ENCODE data around the gene DEF6. TPM values are rescaled to one million over a fixed set of nuclear protein-coding genes. Genes with fewer than 3 reads are reported as not detected.

Gene DEF6
- total and polyA plus RNA-seq, 2 experiments from 2014 or later: 5.1 to 7.2 TPM

GRCh38 chr6:35311390-35312075 lies 13.9 kb downstream of the DEF6 start (continued):
- no peak for TF ChIP-seq CTCF (conservative IDR thresholded peaks at IDR 0.05; ENCODE audit: low read depth in 2 of 2)

GRCh38 chr6:35312076-35312800 lies 14.6 kb downstream of the DEF6 start:
- H3K27me3 Mint-ChIP-seq (ENCODE audit: insufficient read depth, low read depth, poor library complexity): peaks cover 13% of the 10 kb centered on the region
- Histone ChIP-seq H3K4me3 (no peak overlapping the region), H3K36me3 (ENCODE audit: insufficient read depth) (no peaks in the 10 kb centered on the region), H3K79me2 (replicated peaks; ENCODE audit: insufficient read depth) (no peaks in the 10 kb centered on the region), H3K27ac (ENCODE audit: low read depth) (no peak overlapping the region), H3F3A (replicated peaks; ENCODE audit: low read depth) (no peaks in the 10 kb centered on the region), H3K9me2 (ENCODE audit: insufficient read depth) (no peaks in the 10 kb centered on the region), H3K4me2 (no peak overlapping the region), H3K27me3 (ENCODE audit: insufficient read depth) (peaks cover 15% of the 10 kb centered on the region), H2AFZ (no peak overlapping the region), H4K20me1 (replicated peaks; ENCODE audit: insufficient read depth) (no peaks in the 10 kb centered on the region), H3K4me1 (ENCODE audit: insufficient read depth) (peaks cover 3% of the 10 kb centered on the region; the same call in 1 of the 2 replicates)
- ATAC-seq (peak; percentile 68), DNase-seq (ENCODE audit: low spot score) (no peak)
- no peak overlapping the region for H3K4me3 Mint-ChIP-seq
- no peaks in the 10 kb centered on the region; the same call in 2 of the 3 replicates for H3K36me3 Mint-ChIP-seq (ENCODE audit: low read depth)
- H3K4me1 Mint-ChIP-seq: peaks cover 2% of the 10 kb centered on the region
- no peaks in the 10 kb centered on the region for H3K9me3 Mint-ChIP-seq
- H3K27ac Mint-ChIP-seq: no peak overlapping the region
- no peak for TF ChIP-seq EZH2phosphoT487 (IDR thresholded peaks at IDR 0.05; ENCODE audit: unreplicated experiment)
- TF ChIP-seq JUNB (IDR thresholded peaks at IDR 0.05; ENCODE audit: unreplicated experiment): no peak
- no peak for TF ChIP-seq EZH2 (IDR thresholded peaks at IDR 0.05; ENCODE audit: low read depth, unreplicated experiment)
- TF ChIP-seq CREB1 (CRISPR knock-in tag; IDR thresholded peaks at IDR 0.05; ENCODE audit: low read depth): no peak
- no peak for TF ChIP-seq STAT1 (IDR thresholded peaks at IDR 0.05; ENCODE audit: unreplicated experiment)
- TF ChIP-seq ZNF114 (CRISPR knock-in tag; IDR thresholded peaks at IDR 0.05): no peak
- no peak for TF ChIP-seq ZNF331 (CRISPR knock-in tag; IDR thresholded peaks at IDR 0.05; ENCODE audit: low read depth)
- TF ChIP-seq POLR2AphosphoS5 (IDR thresholded peaks at IDR 0.05; ENCODE audit: low read depth): no peak
- TF ChIP-seq NANOG (IDR thresholded peaks at IDR 0.05; ENCODE audit: borderline replicate concordance): no peak
- TF ChIP-seq CTCF (conservative IDR thresholded peaks at IDR 0.05; ENCODE audit: low read depth in 2 of 2): no peak
- TF ChIP-seq, protein P1, sequence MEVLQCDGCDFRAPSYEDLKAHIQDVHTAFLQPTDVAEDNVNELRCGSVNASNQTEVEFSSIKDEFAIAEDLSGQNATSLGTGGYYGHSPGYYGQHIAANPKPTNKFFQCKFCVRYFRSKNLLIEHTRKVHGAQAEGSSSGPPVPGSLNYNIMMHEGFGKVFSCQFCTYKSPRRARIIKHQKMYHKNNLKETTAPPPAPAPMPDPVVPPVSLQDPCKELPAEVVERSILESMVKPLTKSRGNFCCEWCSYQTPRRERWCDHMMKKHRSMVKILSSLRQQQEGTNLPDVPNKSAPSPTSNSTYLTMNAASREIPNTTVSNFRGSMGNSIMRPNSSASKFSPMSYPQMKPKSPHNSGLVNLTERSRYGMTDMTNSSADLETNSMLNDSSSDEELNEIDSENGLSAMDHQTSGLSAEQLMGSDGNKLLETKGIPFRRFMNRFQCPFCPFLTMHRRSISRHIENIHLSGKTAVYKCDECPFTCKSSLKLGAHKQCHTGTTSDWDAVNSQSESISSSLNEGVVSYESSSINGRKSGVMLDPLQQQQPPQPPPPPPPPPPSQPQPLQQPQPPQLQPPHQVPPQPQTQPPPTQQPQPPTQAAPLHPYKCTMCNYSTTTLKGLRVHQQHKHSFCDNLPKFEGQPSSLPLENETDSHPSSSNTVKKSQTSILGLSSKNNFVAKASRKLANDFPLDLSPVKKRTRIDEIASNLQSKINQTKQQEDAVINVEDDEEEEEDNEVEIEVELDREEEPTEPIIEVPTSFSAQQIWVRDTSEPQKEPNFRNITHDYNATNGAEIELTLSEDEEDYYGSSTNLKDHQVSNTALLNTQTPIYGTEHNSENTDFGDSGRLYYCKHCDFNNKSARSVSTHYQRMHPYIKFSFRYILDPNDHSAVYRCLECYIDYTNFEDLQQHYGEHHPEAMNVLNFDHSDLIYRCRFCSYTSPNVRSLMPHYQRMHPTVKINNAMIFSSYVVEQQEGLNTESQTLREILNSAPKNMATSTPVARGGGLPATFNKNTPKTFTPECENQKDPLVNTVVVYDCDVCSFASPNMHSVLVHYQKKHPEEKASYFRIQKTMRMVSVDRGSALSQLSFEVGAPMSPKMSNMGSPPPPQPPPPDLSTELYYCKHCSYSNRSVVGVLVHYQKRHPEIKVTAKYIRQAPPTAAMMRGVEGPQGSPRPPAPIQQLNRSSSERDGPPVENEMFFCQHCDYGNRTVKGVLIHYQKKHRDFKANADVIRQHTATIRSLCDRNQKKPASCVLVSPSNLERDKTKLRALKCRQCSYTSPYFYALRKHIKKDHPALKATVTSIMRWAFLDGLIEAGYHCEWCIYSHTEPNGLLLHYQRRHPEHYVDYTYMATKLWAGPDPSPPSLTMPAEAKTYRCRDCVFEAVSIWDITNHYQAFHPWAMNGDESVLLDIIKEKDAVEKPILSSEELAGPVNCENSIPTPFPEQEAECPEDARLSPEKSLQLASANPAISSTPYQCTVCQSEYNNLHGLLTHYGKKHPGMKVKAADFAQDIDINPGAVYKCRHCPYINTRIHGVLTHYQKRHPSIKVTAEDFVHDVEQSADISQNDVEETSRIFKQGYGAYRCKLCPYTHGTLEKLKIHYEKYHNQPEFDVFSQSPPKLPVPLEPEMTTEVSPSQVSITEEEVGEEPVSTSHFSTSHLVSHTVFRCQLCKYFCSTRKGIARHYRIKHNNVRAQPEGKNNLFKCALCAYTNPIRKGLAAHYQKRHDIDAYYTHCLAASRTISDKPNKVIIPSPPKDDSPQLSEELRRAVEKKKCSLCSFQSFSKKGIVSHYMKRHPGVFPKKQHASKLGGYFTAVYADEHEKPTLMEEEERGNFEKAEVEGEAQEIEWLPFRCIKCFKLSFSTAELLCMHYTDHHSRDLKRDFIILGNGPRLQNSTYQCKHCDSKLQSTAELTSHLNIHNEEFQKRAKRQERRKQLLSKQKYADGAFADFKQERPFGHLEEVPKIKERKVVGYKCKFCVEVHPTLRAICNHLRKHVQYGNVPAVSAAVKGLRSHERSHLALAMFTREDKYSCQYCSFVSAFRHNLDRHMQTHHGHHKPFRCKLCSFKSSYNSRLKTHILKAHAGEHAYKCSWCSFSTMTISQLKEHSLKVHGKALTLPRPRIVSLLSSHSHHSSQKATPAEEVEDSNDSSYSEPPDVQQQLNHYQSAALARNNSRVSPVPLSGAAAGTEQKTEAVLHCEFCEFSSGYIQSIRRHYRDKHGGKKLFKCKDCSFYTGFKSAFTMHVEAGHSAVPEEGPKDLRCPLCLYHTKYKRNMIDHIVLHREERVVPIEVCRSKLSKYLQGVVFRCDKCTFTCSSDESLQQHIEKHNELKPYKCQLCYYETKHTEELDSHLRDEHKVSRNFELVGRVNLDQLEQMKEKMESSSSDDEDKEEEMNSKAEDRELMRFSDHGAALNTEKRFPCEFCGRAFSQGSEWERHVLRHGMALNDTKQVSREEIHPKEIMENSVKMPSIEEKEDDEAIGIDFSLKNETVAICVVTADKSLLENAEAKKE (CRISPR knock-in tag; IDR thresholded peaks at IDR 0.05): no peak

Measured in GM23338 (cell line).